ENCODE measurements around the gene CLPX.

GRCh38 chr15:65204931-65205660, 20.0 kb upstream of the CLPX start:
- TF ChIP-seq CTCF (IDR thresholded peaks at IDR 0.05; ENCODE audit: poor library complexity) (no peak), EZH2phosphoT487 (IDR thresholded peaks at IDR 0.05; ENCODE audit: low read depth, severe bottlenecking, unreplicated experiment) (no peak), EZH2 (IDR thresholded peaks at IDR 0.05; ENCODE audit: borderline replicate concordance) (no peak)
